SKM-1 (cell line): ENCODE measurements around the gene EDA.

Source experiments
- DNase-seq: peaks from one replicate; lab custom pipeline; 2025; ENCODE audit not compliant: unreplicated experiment; lab: John Stamatoyannopoulos, UW

Gene EDA

DNA sequence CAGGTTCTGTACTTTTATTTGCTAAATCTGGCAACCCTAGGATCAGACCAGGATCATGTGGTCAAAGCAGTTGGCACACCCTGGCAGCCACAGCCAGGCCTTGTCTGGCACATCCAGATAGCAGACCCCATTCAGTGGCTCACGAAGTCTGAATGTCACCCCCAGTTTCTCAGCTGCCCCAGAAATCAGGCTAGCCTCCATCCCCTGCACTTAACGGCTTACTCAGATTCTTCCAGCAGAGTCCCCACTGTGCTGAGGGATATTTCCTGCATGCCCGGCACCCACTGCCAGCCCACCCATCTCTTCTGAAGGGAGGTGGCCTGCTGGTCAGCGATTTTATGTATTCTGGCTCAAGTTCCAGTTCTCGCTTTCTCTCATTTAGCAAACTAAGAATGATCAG is 438.5 kb downstream of the EDA start:
- DNase-seq: no peak

- no peak for DNase-seq
These were observed 446.2 kb downstream of the EDA start, which contains the start of gene OTUD6A for GRCh38 chrX:70062076-70062475. Gene OTUD6A, plus strand, starts transcription at chrX:70062457. Its CDS starts 68 bp downstream, at chrX:70062525.

DNA sequence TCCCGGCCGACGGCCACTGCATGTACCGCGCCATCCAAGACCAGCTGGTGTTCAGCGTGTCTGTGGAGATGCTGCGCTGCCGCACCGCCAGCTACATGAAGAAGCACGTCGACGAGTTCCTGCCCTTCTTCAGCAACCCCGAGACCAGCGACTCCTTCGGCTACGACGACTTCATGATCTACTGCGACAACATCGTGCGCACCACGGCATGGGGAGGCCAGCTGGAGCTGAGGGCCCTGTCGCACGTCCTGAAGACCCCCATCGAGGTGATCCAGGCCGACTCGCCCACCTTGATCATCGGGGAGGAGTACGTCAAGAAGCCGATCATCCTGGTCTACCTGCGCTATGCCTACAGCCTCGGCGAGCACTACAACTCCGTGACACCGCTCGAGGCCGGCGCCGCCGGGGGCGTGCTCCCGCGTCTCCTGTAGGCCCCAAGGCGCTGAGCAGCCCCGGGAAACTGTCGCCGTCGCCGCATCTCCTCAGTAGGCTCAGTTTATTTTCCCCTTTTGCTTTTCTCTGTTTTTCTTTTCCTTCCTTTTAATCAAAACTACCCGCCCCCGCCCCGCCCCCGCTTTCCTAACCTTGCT is 447.1 kb downstream of the EDA start:
- DNase-seq: no peak

GRCh38 chrX:70066646-70067045 is 450.7 kb downstream of the EDA start:
- no peak for DNase-seq

DNA sequence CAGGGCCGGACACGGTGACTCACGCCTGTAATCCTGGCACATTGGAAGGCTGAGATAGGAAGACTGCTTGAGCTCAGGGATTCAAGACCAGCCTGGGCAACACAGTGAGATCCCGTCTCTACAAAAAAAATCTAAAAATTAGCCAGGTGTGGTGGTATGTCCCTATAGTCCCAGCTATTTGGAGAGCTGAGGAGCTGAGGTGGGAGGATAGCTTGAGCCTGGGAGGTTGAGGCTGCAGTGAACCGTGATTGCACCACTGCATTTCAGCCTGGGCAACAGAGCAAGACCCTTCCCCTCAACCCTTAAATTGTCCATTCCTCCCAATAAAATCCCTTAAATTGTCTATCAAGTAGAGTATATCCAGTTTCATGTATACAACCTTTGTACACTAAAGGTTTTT is 463.4 kb downstream of the EDA start:
- DNase-seq: no peak

- DNase-seq: no peak
These were observed 464.0 kb downstream of the EDA start for GRCh38 chrX:70079870-70080269.

DNA sequence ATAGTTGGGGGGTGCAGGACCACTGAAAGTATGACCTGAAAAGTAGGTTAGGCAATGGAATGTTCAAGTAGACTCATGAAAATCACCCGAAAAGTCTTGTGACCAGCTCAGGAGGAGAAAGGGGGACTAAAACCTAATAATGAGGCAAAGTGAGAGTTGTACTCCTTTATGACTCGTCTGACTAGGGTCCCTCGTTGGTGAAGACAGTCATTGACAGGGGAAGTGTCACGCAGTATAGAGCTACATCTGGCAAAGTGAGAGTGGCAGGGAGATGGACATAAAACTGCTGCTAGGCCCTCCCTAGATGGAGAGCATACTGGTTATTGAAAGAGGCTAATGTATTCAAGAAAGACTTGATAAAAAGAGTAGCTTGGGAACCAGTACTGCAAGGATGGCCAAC is 466.8 kb downstream of the EDA start:
- no peak for DNase-seq

- no peak for DNase-seq
These were observed 468.8 kb downstream of the EDA start for GRCh38 chrX:70084592-70085240.

GRCh38 chrX:70087857-70088630 is 472.1 kb downstream of the EDA start:
- DNase-seq: no peak

DNA sequence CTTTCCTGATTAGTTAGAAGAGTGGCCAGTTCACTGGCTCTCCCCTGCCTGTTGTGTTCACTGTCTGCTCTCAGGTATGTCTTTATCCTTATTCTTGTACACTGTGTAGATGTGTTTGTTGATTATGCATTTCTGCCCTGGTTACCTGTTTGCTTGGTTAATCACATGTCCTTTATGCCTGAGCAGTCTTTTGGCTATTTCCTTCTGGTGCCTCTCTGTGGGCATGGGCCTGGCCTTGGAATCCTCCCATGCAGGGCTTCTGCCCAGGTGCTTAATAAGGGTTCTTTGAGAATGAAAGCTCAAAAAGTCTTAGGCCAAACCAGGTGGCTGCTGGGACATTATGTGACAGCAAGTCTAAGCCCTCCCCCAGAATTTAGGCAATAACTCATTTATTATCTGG is 472.8 kb downstream of the EDA start:
- DNase-seq: no peak
